ENCODE data around the gene ZNF281.

ZNF281 gene

DNA sequence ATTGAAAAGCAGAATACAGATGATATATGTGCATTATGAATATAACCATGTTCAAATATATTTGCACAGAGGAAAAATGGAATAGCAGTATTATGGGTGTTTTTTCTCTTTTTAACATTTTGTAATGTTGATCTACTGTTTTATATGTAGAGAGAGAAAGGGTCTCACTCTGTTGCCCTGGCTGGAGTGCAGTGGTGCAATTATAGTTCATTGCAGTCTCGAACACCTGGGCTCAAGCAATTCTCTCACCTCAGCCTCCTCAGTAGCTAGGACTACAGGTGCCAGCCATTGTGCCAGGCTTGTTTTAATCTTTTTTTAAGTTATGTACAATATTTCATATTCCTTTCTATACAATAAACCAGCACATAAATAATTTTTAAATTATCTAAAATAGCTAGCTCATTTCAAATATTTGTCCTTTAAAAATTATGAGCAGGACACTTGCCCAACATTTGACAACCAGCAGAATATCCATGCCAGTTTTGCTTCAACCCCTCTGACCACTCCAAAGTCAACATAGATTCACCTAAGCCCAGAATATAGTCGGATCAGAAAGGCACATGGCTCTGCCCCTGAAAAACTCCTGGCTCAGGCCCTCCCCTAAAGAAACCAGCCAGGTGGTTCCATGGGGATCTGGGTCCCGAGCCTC lies 29.8 kb downstream of the ZNF281 start:
- Histone ChIP-seq H3K4me2 (ENCODE audit: low read depth, low read length, poor library complexity, severe bottlenecking) (no peak overlapping the region), H3K36me3 (ENCODE audit: insufficient read depth, low read length) (no peaks in the 10 kb centered on the region), H3K9ac (ENCODE audit: low read depth, low read length, poor library complexity, severe bottlenecking) (no peak overlapping the region), H3K9me2 (replicated peaks; ENCODE audit: low read depth, low read length) (no peaks in the 10 kb centered on the region), H2AFZ (ENCODE audit: low read length) (no peak overlapping the region), H3K9me3 (ENCODE audit: insufficient read depth, low read depth, low read length) (no peaks in the 10 kb centered on the region), H3K4me3 (ENCODE audit: low read length, poor library complexity, severe bottlenecking) (no peak overlapping the region), H4K20me1 (ENCODE audit: insufficient read depth, low read length, poor library complexity, severe bottlenecking) (no peaks in the 10 kb centered on the region), H3F3A (ENCODE audit: low read depth) (no peaks in the 10 kb centered on the region), H3K79me2 (ENCODE audit: insufficient read depth, low read length) (no peaks in the 10 kb centered on the region), H3K4me1 (ENCODE audit: insufficient read depth, low read length, poor library complexity, severe bottlenecking) (peaks cover 4% of the 10 kb centered on the region), H3K27me3 (ENCODE audit: insufficient read depth, low read length, poor library complexity, severe bottlenecking) (no peaks in the 10 kb centered on the region)
- no peak for TF ChIP-seq EZH2phosphoT487 (IDR thresholded peaks at IDR 0.05; ENCODE audit: borderline replicate concordance)
- TF ChIP-seq, protein P1, sequence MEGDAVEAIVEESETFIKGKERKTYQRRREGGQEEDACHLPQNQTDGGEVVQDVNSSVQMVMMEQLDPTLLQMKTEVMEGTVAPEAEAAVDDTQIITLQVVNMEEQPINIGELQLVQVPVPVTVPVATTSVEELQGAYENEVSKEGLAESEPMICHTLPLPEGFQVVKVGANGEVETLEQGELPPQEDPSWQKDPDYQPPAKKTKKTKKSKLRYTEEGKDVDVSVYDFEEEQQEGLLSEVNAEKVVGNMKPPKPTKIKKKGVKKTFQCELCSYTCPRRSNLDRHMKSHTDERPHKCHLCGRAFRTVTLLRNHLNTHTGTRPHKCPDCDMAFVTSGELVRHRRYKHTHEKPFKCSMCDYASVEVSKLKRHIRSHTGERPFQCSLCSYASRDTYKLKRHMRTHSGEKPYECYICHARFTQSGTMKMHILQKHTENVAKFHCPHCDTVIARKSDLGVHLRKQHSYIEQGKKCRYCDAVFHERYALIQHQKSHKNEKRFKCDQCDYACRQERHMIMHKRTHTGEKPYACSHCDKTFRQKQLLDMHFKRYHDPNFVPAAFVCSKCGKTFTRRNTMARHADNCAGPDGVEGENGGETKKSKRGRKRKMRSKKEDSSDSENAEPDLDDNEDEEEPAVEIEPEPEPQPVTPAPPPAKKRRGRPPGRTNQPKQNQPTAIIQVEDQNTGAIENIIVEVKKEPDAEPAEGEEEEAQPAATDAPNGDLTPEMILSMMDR (conservative IDR thresholded peaks at IDR 0.05; ENCODE audit: low read length) = no peak

DNA sequence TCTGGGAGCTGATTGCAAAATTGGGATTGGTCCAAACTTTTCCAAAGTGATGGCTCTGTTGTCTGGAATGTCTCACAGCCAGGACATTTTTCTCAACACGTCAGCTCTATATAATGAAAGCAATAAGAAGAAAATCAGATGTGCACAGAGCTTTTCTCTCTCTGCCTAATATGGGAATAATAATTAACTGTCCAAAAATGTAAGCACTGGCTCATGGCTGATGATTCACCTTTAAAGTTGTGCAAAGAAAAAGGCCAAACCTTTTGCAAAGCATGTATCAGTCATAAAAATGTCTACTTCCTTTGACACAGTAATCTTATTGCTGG lies 30.4 kb downstream of the ZNF281 start:
- Histone ChIP-seq H3K27me3 (ENCODE audit: insufficient read depth, low read length, poor library complexity, severe bottlenecking) (no peaks in the 10 kb centered on the region), H2AFZ (ENCODE audit: low read length) (no peak overlapping the region), H3K4me3 (ENCODE audit: low read length, poor library complexity, severe bottlenecking) (no peak overlapping the region), H3K9ac (ENCODE audit: low read depth, low read length, poor library complexity, severe bottlenecking) (no peak overlapping the region), H3K36me3 (ENCODE audit: insufficient read depth, low read length) (no peaks in the 10 kb centered on the region), H4K20me1 (ENCODE audit: insufficient read depth, low read length, poor library complexity, severe bottlenecking) (no peaks in the 10 kb centered on the region), H3K79me2 (ENCODE audit: insufficient read depth, low read length) (no peaks in the 10 kb centered on the region), H3K9me2 (replicated peaks; ENCODE audit: low read depth, low read length) (no peaks in the 10 kb centered on the region), H3K9me3 (ENCODE audit: insufficient read depth, low read depth, low read length) (no peaks in the 10 kb centered on the region), H3F3A (ENCODE audit: low read depth) (no peaks in the 10 kb centered on the region), H3K4me2 (ENCODE audit: low read depth, low read length, poor library complexity, severe bottlenecking) (no peak overlapping the region), H3K4me1 (ENCODE audit: insufficient read depth, low read length, poor library complexity, severe bottlenecking) (peaks cover 4% of the 10 kb centered on the region)
- no peak for TF ChIP-seq EZH2phosphoT487 (IDR thresholded peaks at IDR 0.05; ENCODE audit: borderline replicate concordance)
- TF ChIP-seq, protein P1 (conservative IDR thresholded peaks at IDR 0.05; ENCODE audit: low read length) = no peak

DNA sequence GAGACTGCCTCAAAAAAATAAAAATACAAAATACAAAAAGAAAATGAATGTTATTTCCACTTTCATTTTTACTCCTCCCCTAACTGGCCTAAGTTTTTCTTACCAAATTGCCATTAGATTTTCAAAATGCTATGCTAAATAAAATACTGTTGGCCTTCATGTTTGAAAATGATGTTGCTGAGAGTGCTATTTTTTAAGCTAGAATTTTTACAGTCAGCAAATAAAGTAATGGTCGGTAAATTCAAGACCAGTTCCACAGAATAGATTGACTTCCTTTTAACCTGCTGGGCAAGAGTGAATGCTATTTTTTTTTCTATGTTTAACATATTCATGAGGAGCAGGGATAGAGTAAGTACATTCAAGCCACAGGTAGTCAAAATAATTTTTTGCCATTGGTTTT lies 31.7 kb downstream of the ZNF281 start:
- Histone ChIP-seq H3K79me2 (ENCODE audit: insufficient read depth, low read length) (no peaks in the 10 kb centered on the region), H3K4me1 (ENCODE audit: insufficient read depth, low read length, poor library complexity, severe bottlenecking) (peaks cover 4% of the 10 kb centered on the region), H4K20me1 (ENCODE audit: insufficient read depth, low read length, poor library complexity, severe bottlenecking) (no peaks in the 10 kb centered on the region), H3K9me2 (replicated peaks; ENCODE audit: low read depth, low read length) (no peaks in the 10 kb centered on the region), H3K9me3 (ENCODE audit: insufficient read depth, low read depth, low read length) (no peaks in the 10 kb centered on the region), H3K36me3 (ENCODE audit: insufficient read depth, low read length) (no peaks in the 10 kb centered on the region), H3K4me3 (ENCODE audit: low read length, poor library complexity, severe bottlenecking) (no peak overlapping the region), H3F3A (ENCODE audit: low read depth) (no peaks in the 10 kb centered on the region), H3K9ac (ENCODE audit: low read depth, low read length, poor library complexity, severe bottlenecking) (no peak overlapping the region), H3K4me2 (ENCODE audit: low read depth, low read length, poor library complexity, severe bottlenecking) (no peak overlapping the region), H2AFZ (ENCODE audit: low read length) (no peak overlapping the region), H3K27me3 (ENCODE audit: insufficient read depth, low read length, poor library complexity, severe bottlenecking) (no peaks in the 10 kb centered on the region)
- no peak for TF ChIP-seq EZH2phosphoT487 (IDR thresholded peaks at IDR 0.05; ENCODE audit: borderline replicate concordance)
- TF ChIP-seq, protein P1 (conservative IDR thresholded peaks at IDR 0.05; ENCODE audit: low read length) = no peak

All from Loucy (cell line).